Midbrain (tissue), 1 donor: ENCODE data around the gene SLC45A2.
"Not testable (repeated sequence)": the region's sequence is repeated elsewhere in the genome, so short reads cannot be mapped to it uniquely, and the experiment has no call there.

Source experiments
- DNase-seq: peaks from one replicate; lab custom pipeline; 2025; lab: John Stamatoyannopoulos, UW

Gene SLC45A2

DNA sequence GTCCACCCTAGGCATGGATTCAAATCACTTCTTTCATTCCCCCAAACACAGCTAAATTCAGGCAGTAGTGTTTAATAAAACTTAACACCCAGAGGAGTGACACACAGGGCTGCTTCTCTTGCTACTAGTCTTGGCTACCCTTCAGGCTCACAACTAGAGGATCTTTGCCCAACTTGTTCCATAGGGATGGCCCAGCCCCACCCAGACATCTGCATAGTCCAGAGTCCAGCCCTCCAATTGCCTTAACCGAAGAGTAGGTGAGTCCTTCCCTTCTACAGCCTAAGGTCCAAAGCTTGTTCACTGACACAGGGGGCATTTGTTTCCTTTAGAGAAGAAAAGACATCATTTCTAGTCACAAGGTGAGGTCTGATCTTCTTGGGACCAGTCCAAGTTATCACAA, 63.5 kb downstream of the SLC45A2 start:
- no peak for DNase-seq

DNA sequence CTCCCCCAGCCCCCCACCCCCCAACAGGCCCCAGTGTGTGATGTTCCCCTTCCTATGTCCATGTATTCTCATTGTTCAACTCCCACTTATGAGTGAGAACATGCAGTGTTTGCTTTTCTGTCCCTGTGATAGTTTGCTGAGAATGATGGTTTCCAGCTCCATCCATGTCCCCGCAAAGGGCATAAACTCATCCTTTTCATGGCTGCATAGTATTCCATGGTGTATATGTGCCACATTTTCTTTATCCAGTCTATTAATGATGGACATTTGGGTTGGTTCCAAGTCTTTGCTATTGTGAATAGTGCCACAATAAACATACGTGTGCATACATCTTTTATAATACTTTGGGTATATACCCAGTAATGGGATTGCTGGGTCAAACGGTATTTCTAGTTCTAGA, 69.6 kb downstream of the SLC45A2 start:
- DNase-seq, result not testable (repeated sequence)

DNA sequence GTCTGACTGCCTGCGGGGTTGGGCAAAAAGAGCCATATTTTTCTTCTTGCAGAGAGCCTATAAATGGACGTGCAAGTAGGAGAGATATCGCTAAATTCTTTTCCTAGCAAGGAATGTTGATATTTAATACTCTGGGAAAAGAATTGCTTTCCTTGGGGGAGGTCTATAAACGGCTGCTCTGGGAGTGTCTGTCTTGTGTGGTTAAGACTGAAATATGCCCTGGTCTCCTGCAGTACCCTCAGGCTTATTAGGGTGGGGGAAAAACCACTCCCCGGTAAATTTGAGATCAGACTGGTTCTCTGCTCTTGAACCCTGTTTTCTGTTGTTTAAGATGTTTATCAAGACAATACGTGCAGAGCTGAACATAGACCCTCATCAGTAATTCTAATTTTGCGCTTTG, 78.2 kb downstream of the SLC45A2 start:
- not testable (repeated sequence) for DNase-seq

DNA sequence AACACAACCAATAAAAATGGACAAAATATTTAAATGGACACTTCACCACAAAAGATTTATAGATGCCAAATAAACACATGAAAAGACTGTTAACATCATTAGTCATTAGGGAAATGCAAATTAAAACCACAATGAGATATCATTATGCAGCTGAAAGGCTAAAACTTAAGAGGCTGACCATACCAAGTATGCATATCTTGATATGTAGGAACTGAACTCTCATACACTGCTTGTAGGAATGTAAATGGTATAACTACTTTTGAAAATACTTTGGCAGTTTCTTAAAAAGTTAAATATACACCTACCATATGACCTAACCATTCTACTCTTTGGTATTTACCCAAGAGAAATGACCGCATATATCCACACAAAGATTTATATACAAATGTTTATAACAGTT, 79.1 kb downstream of the SLC45A2 start:
- no peak for DNase-seq

DNA sequence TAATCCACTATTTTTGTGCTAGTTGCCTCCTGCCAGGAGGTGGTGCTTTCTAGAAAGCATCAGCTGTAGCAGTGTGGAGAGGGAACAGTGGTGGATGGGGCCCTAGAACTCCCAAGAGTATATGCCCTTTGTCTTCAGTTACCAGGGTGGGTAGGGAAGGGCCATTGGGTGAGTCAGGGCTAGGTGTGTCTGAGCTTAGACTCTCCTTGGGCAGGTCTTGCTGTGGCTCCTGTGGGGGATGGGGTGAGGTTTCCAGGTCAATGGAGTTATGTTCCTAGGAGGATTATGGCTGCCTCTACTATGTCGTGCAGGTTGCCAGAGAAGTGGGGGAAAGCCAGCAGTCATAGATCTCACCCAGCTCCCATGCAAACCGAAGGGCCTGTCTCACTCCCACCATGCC, 81.4 kb downstream of the SLC45A2 start:
- no peak for DNase-seq

DNA sequence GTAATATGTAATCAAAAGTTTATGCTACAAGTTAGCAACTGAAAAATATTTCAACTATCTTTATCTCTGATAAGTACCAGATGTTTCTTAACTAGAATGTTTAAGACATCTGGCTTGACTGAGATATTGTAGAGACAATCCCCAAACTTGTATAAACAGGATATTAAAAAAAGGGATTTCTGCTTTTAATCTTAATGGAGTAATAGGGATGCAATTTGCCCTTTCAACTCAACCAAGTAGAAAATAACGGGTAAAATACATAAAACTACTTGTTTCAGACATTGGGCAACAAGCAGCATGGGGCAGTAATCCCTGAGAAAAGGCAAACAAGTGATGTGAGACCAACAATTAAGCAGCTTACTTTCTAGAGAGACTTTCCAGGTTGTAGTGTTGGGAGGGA, 83.3 kb downstream of the SLC45A2 start:
- DNase-seq, result no peak
